NCI-H510A (cell line): Measurements from ENCODE around the gene POLR3GL.

Experiments used
- DNase-seq: peaks from one replicate; lab custom pipeline; 2025; lab: John Stamatoyannopoulos, UW

The POLR3GL gene

DNA sequence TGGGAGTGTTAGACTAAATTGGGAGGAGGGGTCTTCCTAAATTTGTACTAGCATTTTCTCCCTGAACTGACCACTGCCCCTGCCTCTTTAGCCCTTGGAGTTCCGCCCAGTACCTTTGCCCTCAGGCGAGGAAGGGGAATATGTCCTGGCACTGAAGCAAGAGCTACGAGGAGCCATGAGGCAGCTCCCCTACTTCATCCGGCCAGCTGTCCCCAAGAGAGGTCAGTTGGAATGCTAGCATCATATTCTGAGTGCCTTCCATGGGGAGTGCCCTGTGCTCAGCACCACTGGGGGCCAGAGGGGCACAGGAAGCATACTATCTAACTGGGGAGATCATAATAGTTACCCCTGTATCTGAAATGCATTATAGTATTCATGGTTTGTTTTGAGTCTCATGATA, 10.7 kb downstream of the POLR3GL start:
- no peak for DNase-seq

- no peak for DNase-seq
These were observed 12.5 kb downstream of the POLR3GL start for GRCh38 chr1:145977016-145977415.

DNA sequence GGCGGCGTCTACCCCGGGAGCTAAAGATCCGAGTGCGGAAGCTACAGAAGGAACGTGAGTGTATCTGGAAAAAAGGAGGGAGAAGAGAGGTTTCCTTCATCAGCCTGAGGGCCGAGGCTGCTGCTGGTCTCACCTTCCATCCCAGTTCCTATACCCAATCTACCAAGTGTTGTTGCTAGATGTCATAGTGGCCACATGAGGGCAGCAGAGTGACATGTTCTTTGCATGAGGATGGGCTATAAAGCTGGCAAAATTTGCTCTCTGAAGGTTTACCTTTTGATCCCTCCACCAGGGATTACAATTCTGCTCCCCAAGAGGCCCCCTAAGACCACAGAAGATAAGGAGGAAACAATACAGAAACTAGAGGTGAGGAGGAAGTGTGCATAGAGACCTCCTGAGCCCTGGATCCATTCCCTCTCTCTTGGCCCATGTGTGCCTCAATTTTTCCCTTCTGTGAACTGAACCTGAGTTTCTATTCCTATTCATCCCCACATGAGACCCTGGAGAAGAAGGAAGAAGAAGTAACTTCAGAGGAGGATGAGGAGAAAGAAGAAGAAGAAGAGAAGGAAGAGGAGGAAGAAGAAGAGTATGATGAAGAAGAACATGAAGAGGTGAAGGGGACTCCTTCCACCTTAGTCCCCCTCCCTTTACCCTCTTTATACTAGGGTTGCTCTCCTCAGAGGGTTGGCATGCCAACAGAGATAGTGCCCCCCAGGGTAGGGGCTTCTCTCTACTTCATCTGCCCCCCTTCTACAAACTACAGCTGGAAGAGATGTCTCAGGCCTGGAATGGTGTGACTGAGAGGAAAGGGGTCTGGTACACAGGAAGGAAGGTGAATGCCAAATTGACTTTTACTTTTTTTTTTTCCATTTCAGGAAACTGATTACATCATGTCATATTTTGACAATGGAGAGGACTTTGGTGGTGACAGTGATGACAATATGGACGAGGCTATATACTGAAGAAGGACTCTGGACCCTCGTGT, 13.3 kb downstream of the POLR3GL start:
- DNase-seq: peak; percentile 58

GRCh38 chr1:145978471-145978853, 14.0 kb downstream of the POLR3GL start:
- no peak for DNase-seq

- DNase-seq: peak; percentile 98
These were observed 14.6 kb downstream of the POLR3GL start for GRCh38 chr1:145978854-145979745.

- no peak for DNase-seq
These were observed 15.4 kb downstream of the POLR3GL start for GRCh38 chr1:145979746-145980456.

DNA sequence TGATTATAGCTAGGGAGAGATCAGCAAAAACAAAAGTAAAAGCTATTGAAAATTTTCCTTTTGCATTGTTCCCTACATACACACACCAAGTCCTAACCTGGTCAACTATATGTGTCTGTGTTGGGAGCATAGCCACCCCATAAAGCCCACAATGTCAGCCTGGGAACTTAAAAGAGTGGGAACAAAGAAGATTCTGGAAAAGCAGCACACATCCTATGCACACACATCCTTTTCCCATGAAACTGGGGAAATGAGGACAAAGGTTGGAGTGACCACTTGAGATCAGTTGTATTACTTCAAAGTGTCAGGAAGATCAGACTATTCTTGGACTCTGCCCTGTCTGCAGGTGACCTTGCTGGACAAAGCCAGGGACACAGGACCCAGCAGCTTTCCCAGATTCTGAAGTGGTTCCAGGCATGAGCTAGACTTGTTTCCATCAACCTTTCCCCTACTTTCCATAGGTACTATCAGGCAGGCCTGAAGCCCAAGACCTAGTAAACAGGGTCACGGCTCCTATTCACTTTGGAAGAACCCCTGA, 16.0 kb downstream of the POLR3GL start:
- DNase-seq: no peak

GRCh38 chr1:145982010-145982723, 17.7 kb downstream of the POLR3GL start:
- DNase-seq: no peak

DNA sequence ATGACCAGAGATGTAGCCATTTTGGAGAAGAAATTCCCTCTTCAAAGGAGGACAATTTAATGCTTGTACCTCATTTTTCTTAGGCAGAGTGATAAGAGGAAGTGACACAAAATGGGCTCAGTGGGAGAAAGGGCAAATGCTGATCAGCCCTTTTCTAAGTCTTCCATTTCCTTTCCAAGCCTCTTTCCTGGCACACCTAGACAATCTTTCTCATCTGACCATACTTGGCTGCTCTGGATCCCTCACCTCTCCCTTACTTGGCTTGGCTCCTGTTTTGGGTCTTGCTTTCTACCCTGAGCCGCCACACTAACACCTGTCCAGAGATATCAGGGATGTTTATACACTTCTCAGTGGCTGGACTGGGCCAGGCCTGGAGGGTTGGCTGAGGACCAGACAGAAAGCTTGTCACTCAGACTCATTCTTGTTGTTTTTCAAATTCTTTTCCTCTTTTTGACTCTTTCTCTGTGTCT, 18.8 kb downstream of the POLR3GL start:
- no peak for DNase-seq

DNA sequence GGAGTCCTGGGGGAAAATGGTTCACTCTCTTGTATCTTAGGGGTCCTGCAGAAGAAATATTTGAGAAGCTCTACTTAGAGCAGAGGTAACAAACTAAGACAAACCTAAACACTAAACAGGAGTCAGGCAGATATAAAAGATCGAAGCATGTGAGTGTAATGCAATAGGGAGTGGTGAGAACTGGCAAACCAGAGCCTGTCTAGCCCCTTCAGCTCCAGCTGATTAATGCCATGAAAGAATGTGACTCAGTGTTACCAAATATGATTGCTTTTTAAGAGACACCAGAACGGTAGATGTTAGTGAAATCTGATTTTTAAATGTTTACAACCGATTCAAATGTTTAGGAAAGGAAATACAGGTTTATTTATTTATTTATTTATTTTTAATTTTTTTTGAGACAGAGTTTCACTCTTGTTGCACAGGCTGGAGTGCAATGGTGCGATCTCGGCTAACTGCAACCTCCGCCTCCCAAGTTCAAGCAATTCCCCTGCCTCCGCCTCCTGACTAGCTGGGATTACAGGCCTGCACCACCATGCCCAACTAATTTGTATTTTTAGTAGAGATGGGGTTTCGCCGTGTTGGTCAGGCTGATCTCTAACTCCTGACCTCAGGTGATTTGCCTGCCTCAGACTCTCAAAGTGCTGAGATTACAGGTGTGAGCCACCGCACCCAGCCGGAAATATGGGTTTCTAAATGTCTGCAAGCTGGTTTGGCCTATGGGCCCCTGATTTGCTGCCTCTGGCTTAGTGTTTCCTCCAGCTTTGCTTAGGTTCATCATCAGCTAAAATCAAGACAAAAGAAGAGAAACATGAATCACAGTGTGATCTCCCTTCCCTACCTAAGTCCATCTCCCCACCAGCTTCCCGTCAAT, 19.7 kb downstream of the POLR3GL start:
- no peak for DNase-seq

DNA sequence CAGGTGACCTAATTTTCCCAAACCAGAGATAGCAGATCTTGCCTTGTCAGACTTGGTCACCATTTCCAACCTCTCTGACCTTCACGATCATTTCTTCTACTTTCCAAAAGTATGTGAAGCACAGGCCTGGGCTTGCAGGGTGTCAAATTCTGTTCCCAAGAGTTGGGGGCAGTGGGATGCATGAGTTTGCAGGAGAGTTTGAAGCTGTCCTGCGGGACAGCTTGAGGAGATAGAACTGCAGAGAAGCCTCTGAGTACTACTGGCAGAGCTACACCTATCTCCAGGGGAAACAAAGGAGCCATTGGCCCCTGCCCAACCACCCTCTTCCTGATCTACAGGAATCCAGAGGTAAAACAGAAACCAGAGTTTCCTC, 20.6 kb downstream of the POLR3GL start:
- no peak for DNase-seq

GRCh38 chr1:145985502-145986439, 21.3 kb downstream of the POLR3GL start:
- peak; percentile 43 for DNase-seq

DNA sequence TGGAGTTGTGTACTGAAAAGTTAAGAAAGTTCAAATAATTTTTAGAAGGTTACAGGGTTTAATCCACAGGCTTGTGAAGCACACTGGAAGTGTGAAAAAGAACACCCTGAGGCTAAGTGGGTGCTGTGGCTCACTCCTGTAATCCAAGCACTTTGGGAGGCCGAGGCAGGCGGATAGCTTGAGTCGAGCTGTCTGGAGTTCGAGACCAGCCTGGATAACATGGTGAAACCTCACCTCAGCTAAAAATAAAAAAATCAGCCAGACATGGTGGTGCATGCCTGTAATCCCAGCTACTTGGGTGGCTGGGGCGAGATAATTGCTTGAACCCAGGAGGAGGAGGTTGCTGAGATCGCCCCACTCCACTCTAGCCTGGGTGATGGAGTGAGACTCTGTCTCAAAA, 22.1 kb downstream of the POLR3GL start:
- no peak for DNase-seq

DNA sequence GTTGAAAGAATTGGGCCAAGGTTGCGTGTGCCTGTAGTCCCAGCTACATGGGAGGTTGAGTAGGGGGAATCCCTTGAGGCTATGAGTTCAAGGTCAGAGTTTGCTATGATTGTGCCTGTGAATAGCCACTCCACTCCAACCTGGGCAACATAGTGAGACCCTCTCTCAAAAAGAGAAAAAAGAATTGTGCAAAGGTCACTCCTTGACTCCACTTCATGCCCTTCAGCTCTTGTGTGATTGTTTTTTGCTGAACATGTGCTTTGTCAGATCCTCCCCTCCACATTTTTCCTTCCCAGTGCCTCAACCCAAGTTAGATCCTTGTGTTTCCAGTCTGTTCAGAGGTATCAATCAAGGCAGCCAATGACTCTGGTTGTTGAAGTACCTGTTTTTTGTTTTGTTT, 23.4 kb downstream of the POLR3GL start:
- DNase-seq: no peak

GRCh38 chr1:145988773-145989172, 24.3 kb downstream of the POLR3GL start:
- no peak for DNase-seq

DNA sequence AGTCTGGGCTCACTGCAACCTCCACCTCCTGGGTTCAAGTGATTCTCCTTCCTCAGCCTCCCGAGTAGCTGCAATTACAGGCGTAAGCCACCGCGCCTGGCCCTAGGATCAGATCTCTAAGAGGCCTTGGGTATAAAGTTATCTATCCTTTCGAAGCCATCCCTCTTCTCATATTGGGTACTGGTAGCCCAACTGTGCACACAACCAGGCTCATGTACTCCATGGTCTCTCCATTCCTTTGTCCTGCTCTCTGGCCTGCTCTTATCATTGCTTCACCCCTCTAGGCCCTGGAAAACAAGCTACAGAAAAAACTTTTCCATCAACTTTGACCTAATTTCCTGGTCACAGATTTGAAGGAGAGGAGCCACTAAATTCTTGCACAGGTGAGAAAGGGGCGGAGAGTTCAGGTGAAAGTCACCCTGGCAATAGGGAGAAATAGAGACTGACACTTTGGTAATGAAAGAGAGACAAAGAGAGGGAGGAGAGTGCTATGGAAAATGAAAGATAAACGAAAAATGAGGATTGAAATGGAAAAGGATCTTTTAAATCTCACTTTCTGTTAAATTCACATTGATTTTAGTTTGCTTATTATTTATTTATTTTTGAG, 25.9 kb downstream of the POLR3GL start:
- DNase-seq: no peak

DNA sequence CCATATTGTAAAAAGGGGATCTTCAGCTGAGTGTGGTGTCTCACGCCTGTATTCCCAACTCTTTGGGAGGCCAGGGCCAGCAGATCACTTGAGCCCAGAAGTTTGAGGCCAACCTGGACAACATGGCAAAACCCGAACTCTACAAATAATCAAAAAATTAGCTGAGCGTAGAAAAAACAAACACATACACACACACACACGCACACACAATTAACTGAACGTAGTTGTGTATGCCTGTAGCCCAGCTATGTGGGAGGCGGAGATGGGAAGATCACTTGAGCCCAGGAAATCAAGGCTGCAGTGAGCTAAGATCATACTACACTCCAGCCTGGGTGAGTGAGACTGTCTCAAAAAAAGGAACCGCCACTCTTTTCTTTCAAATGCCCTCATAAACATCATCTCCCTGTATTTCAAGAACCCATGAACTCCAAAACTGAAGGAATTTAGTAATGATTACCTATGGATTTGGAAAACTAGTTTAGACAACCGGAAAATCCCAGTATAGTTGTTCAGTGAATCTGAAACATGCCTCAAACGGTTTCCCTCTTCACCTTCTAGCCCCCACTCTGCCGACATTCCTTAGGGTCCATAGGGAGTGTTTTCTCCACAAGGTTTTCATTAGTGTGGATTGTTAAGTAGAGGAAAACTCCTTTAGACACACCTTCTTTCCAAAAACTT, 27.4 kb downstream of the POLR3GL start:
- no peak for DNase-seq

GRCh38 chr1:145992502-145992936, 28.0 kb downstream of the POLR3GL start:
- no peak for DNase-seq
